ENCODE results near the gene GPR171. TPM values are rescaled to one million over a fixed set of nuclear protein-coding genes. Genes with fewer than 3 reads are reported as not detected.
"Not testable (repeated sequence)": the region's sequence is repeated elsewhere in the genome, so short reads cannot be mapped to it uniquely, and the experiment has no call there.

Gene GPR171, protein sequence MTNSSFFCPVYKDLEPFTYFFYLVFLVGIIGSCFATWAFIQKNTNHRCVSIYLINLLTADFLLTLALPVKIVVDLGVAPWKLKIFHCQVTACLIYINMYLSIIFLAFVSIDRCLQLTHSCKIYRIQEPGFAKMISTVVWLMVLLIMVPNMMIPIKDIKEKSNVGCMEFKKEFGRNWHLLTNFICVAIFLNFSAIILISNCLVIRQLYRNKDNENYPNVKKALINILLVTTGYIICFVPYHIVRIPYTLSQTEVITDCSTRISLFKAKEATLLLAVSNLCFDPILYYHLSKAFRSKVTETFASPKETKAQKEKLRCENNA
- total RNA-seq: 10 to 100 TPM in 1 of 2 experiments, 1 to 10 TPM in 1; 9.7 to 16.7 TPM
- 71.4 TPM for polyA plus RNA-seq (2013, experiment 1 of 2)
- polyA plus RNA-seq (2013, experiment 2 of 2): 56.4 TPM
- 26.0 to 616 (median 119) reads per million in 172 experiments for total RNA-seq

- DNase-seq: peak; percentile 42 to 89 (median 60)
- Mint-ChIP-seq H3K27ac (peak within 1 kb of the TSS; percentile 85), H3K27me3 (no peaks in the 10 kb centered on the region), H3K36me3 (ENCODE audit: low read depth) (peaks cover 41% of the 10 kb centered on the region), H3K4me1 (ENCODE audit: low read depth) (peaks cover 78% of the 10 kb centered on the region), H3K4me3 (peak within 1 kb of the TSS; percentile 68), H3K9me3 (no peaks in the 10 kb centered on the region)
- H3K36me3 ChIP-seq (ENCODE audit: insufficient read depth, low read length): peaks cover 11% of the 10 kb centered on the region
- H3K9me3 ChIP-seq (ENCODE audit: control insufficient read depth in 1 of 2, insufficient read depth in 1 of 2, low read length in 2 of 2): no peaks in the 10 kb centered on the region
- ChIA-PET CTCF (interaction anchor here (0.6 kb wide), 1 partner anchor 1256 kb away, joined by 3 read pairs; no protein-coding TSS in a partner anchor), POLR2A (interaction anchor here (0.6 to 9.0 kb wide), 13 partner anchors 8 to 1958 kb away, joined by 3 to 84 read pairs (median 4); partner anchors contain the start of genes P2RY14, RAP2B and SIAH2)
- peak within 1 kb of the TSS; percentile 61 for H3K4me3 ChIP-seq (ENCODE audit: low read length)
- ATAC-seq (ENCODE audit: poor library complexity): peak; percentile 88
- H3K27me3 ChIP-seq (ENCODE audit: control insufficient read depth in 1 of 2, insufficient read depth in 2 of 2, low read length in 2 of 2): no peaks in the 10 kb centered on the region
- no peak for TF ChIP-seq CTCF (IDR thresholded peaks at IDR 0.05)
- H3K27ac ChIP-seq (ENCODE audit: low read depth in 1 of 2, low read length in 2 of 2): peak within 1 kb of the TSS; percentile 63 to 78
- peaks cover 38% of the 10 kb centered on the region for H3K4me1 ChIP-seq (ENCODE audit: insufficient read depth, low read length)
- intact Hi-C loops (cut with DNase I, micrococcal nuclease): loop anchor here in 1 of 2 experiments (2.0 to 5.0 kb wide), 2 partner anchors 32 to 791 kb away; no protein-coding TSS in a partner anchor
These were observed at the start of gene GPR171 for GRCh38 chr3:151203051-151203420. GPR171 (minus strand) TSS chr3:151203216; CDS start chr3:151199386, 3,830 bp downstream.

DNA sequence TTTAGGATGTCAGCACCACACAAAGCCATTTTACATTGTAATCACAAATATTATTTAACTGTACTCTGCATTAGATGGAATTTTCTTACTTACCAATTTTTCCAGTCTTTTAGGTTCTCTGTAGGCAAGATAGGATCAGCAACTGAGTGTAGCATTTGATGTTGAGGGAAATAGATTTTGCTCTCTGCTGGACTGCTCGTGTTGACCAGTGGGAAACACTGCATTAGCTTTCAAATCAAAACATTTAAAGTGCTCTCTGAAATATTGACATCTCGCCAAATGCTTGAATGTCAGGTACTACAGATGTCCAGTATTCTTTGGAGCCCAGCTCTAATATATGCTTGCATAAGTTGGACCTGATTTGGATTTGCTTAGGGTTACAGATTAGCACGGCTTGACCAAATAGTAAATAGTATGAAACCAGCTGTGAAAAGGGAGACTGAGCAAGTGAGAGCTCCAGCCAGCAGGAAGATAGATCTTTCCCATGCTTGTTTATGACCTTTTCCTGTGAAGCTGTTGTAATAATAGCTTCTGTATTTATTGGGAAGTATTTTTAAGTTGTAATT is 45.8 kb upstream of the GPR171 start:
- no peak overlapping the region for H3K27ac Mint-ChIP-seq
- TF ChIP-seq CTCF (IDR thresholded peaks at IDR 0.05): no peak
- no peaks in the 10 kb centered on the region for H3K9me3 Mint-ChIP-seq
- Histone ChIP-seq H3K27ac (ENCODE audit: low read depth in 1 of 2, low read length in 2 of 2) (no peak overlapping the region), H3K4me3 (ENCODE audit: low read length) (no peak overlapping the region), H3K36me3 (ENCODE audit: insufficient read depth, low read length) (no peaks in the 10 kb centered on the region), H3K27me3 (ENCODE audit: control insufficient read depth in 1 of 2, insufficient read depth in 2 of 2, low read length in 2 of 2) (no peaks in the 10 kb centered on the region), H3K9me3 (ENCODE audit: control insufficient read depth in 1 of 2, insufficient read depth in 1 of 2, low read length in 2 of 2) (no peaks in the 10 kb centered on the region), H3K4me1 (ENCODE audit: insufficient read depth, low read length) (no peaks in the 10 kb centered on the region)
- ATAC-seq (ENCODE audit: poor library complexity): no peak
- POLR2A ChIA-PET: interaction anchor here (0.8 kb wide), 1 partner anchor 20 kb away, joined by 3 read pairs; no protein-coding TSS in a partner anchor
- no peaks in the 10 kb centered on the region for H3K4me1 Mint-ChIP-seq (ENCODE audit: low read depth)
- intact Hi-C loops (cut with DNase I, micrococcal nuclease): no loop called here
- CTCF ChIA-PET: no interaction called here
- no peaks in the 10 kb centered on the region for H3K27me3 Mint-ChIP-seq
- no peak overlapping the region for H3K4me3 Mint-ChIP-seq
- DNase-seq: no peak
- H3K36me3 Mint-ChIP-seq (ENCODE audit: low read depth): no peaks in the 10 kb centered on the region

DNA sequence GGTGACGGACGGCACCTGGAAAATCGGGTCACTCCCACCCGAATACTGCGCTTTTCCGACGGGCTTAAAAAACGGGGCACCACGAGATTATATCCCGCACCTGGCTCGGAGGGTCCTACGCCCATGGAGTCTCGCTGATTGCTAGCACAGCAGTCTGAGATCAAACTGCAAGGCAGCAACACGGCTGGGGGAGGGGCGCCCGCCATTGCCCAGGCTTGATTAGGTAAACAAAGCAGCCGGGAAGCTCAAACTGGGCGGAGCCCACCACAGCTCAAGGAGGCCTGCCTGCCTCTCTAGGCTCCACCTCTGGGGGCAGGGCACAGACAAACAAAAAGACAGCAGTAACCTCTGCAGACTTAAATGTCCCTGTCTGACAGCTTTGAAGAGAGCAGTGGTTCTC is 39.0 kb upstream of the GPR171 start:
- ATAC-seq (ENCODE audit: poor library complexity); POLR2A ChIA-PET; H3K27me3 Mint-ChIP-seq; DNase-seq; H3K27ac ChIP-seq (ENCODE audit: low read depth in 1 of 2, low read length in 2 of 2); H3K9me3 ChIP-seq (ENCODE audit: control insufficient read depth in 1 of 2, insufficient read depth in 1 of 2, low read length in 2 of 2); H3K27ac Mint-ChIP-seq; H3K4me1 Mint-ChIP-seq (ENCODE audit: low read depth); CTCF ChIA-PET; H3K4me1 ChIP-seq (ENCODE audit: insufficient read depth, low read length); H3K4me3 ChIP-seq (ENCODE audit: low read length); intact Hi-C loops (cut with DNase I, micrococcal nuclease); H3K4me3 Mint-ChIP-seq; H3K27me3 ChIP-seq (ENCODE audit: control insufficient read depth in 1 of 2, insufficient read depth in 2 of 2, low read length in 2 of 2); H3K36me3 ChIP-seq (ENCODE audit: insufficient read depth, low read length); H3K9me3 Mint-ChIP-seq; H3K36me3 Mint-ChIP-seq (ENCODE audit: low read depth): not testable (repeated sequence)

Data from CD4-positive, alpha-beta T cell (primary cell).